ENCODE data around the gene PLEKHG3. TPM values are rescaled to one million over a fixed set of nuclear protein-coding genes. Genes with fewer than 3 reads are reported as not detected.
"Not testable (repeated sequence)": the region's sequence is repeated elsewhere in the genome, so short reads cannot be mapped to it uniquely, and the experiment has no call there.

PLEKHG3 gene
- 11.2 TPM for polyA plus RNA-seq (2013, experiment 1 of 2; ENCODE audit: insufficient read length)
- 15.1 TPM for polyA plus RNA-seq (2013, experiment 2 of 2; ENCODE audit: insufficient read length)

- peak; percentile 76 for DNase-seq
These were observed at the start of gene PLEKHG3 for GRCh38 chr14:64704143-64704742. PLEKHG3 (plus strand) TSS chr14:64704424; CDS start chr14:64727632, 23,208 bp downstream.

GRCh38 chr14:64654901-64655300 lies 49.3 kb upstream of the PLEKHG3 start:
- DNase-seq = no peak

DNA sequence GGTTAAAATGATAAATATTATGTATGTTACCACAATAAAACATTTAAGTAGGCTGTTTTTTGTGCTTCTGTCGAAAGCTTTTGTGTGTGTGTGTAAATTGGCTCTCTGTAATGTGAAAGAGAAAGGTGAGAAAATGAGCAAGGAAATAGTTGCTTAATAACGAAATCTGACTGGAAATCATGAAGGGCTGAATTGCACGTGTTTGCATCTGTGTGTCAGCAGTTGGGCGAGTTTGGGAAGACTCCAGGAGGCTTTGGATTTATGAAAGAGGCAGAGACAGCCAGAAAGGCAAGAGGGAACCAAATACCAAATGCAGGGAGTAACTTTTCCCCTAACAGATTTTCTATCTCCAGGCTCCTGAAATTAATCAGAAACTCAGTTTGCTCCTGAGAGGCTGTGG lies 47.2 kb upstream of the PLEKHG3 start:
- DNase-seq = peak; percentile 93

DNA sequence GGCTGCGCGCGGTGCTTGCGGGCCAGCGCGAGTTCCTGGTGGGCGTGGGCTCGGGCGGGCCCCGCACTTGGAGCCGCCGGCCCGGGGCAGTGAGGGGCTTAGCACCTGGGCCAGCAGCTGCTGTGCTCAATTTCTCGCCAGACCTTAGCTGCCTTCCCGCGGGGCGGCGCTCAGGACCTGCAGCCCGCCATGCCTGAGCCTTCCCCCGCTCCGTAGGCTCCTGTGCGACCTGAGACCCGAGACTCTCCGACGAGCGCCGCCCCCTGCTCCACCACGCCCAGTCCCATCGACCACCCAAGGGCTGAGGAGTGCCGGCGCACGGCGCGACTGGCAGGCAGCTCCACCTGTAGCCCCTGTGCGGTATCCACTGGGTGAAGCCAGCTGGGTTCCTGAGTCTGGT lies 46.0 kb upstream of the PLEKHG3 start:
- DNase-seq = no peak

- DNase-seq = not testable (repeated sequence)
These were observed 45.4 kb upstream of the PLEKHG3 start for GRCh38 chr14:64658700-64659264.

DNA sequence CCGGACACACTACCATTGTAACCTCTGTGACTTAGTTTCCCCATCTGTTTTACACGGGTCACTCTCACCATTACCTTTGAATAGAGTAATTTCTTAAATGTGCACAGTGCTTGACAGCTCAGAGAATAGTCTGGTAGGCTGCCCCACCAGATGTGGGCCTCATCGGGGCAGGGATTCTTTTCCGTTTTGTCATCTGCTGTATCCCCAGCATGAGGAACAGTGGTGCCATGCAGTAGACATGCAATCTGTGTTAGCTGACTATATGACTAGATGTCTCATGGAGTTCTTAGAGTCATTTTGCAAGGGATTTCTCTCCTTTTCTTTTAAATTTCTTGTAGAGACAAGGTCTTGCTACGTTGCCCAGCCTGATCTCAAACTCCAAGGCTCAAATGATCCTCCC lies 44.9 kb upstream of the PLEKHG3 start:
- peak; percentile 73 for DNase-seq

DNA sequence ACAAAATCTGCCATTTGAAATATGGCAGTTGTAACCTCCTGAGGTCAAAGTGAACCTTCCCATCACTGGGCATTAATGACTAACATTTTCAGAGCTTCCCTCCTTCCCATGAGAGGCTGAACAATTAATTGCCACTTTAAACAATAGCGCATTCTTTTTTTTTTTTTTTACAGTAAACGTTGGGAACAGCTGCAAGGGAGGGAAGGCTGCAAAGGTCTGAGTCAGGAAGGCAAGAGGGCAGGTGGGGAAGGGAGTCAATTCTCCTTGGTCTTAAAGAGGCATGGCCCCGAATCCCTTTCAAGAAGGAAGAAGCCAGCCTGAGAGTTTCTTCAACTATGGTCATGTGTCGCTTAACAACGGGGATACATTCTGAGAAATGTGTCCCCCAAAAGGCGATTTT lies 41.0 kb upstream of the PLEKHG3 start:
- DNase-seq = no peak

GRCh38 chr14:64671591-64671990 lies 32.6 kb upstream of the PLEKHG3 start:
- DNase-seq = peak; percentile 73

DNA sequence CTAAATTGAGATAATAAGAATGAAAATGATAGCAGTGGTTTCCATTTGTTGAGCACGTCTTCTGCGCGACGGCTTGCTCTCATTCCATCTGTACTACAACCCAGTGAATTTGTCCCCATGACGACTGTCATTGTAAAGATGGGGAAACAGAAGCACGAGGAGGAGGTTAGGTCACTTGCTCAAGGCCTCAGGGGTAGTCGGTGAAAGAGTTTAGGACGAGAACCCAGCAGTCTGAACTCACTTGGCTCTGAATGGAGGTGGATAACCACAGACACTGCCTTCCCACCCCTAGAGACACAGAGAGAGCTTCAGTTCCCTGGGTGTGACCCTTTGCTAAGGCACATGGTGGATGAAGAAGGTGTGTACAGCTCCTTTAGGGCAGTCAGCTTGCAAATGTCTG lies 30.9 kb upstream of the PLEKHG3 start:
- DNase-seq = no peak

DNA sequence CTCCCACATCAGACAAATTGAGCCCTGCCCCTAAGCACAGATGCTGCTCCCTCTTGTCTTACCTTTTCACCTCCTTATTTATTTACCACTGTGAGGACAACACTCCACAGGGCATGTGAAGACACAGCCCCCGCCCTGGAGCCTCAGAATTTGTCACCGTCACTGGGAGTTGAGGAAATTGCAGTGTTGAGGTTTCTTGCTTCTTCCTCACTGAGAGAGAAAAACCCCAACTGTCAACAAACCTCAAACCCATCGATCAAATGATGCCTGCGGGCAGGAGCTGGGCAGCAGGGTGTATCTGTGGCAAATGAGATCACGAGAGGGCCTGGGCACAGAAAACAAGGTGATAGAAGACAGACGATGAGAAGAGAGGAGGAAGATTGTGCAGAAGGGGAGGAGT lies 30.5 kb upstream of the PLEKHG3 start:
- no peak for DNase-seq

DNA sequence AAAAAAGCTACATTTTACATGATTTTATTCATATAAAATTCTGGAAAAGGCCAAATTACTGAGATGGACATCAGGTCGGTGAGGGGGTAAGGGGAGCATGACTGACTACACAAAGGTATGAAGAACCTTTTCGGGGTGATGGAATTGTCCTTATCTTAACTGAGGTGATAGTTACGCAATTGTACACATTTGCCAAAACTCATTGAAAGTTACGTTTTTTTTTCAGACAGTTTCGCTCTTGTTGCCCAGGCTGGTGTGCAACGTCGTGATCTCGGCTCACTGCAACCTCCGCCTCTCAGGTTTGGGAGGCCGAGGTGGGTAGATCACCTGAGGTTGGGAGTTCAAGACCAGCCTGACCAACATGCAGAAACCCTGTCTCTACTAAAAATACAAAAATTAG lies 29.4 kb upstream of the PLEKHG3 start:
- DNase-seq = no peak

DNA sequence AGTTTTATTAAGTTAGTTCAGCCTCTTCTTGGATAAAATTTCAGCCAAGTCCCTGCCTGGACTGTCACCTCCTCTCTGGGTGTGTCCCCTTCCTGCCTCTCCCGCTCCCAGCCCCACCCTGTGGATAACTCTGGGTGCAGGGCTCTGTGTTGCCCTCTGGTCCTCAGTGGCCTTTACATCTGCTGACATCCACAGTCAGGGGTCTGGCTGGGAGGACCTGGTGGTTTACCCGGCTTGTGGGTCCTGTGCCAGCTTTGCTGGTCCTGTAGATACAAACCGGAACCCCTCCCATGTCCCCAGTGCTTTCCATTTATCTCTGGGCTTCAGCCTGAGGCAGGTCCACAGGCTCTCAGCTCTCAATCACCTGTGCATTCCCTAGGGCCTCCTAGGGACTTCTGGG lies 28.9 kb upstream of the PLEKHG3 start:
- DNase-seq = no peak

DNA sequence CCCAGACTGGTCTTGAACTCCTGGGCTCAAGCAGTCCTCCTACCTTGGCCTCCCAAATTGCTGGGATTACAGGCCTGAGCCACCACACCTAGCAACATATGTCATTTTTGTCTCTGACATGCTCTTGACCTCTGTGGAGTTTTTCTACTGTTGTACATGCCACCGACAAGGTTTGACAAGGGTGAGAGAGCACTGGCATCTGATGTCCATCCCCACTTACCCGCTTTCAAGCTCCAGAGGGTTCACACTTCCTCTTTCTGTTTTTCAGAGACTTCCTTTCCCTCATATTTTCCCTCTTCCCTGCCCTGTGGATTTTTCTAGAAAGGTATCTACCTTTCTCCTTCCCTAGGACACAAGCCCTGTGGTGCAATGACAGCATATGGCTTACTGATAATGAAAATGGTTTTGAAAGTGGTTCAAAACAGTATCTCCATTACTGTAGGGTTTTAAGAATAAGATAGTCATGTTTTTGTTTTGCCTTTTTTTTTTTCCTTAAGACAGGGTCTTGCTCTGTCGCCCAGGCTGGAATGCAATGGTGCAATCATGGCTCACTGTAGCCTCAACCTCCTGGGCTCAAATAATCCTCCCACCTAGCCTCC lies 27.7 kb upstream of the PLEKHG3 start:
- no peak for DNase-seq

DNA sequence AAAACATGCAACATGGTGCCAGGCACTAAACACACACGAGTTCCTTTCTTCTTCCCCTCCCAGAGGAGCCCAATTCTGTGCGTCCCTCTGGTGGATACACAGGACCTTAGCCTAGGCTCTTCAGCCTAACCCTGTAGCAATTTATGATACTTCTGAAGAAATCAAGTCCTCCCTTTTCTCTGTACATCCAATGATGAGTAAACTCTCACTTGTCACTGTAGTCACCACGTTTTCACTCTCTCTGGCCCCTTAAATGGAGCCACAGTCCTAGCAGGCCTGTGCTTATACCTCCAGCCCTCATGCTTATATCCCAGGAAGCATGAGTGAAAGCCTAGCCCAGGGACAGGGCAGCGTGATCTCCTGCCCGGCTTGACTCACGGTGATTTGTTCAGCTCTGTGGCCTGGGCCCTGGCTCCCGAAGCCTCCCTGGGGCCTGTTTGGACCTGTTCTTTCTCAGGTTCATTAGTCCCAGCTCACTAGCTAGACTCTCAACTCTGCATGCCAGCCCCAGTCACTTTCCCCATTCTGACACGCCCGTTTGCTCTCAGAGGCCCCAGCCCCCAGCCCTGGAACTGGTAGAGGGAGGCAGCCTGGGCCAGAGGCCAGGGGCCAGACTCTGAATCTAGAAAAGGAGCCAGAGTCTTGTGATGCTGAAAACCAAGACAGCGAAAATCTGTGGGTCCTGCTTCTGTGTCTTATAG lies 24.1 kb upstream of the PLEKHG3 start:
- DNase-seq = no peak

GRCh38 chr14:64680714-64681065 lies 23.5 kb upstream of the PLEKHG3 start:
- DNase-seq = no peak

- DNase-seq = peak; percentile 57
These were observed 22.2 kb upstream of the PLEKHG3 start for GRCh38 chr14:64681796-64682710.

DNA sequence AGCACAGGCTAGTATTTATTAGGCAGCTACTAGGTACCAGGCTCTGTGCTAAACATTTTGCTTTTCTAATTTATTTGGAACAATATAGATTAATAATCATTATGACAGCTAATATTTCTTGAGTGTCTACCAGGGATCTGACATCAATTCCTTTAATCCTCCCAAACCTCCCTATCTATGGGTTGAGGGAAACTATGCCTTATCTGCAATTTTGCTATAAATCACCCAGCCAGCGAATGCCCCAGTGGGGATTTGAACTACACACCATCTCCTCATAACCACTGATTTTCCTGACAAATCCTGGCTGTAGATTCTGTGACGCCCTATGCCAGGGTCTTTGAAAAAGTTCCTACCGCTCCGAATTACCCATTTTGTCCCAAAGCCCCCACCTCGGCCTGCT lies 21.4 kb upstream of the PLEKHG3 start:
- no peak for DNase-seq

GRCh38 chr14:64683264-64683663 lies 21.0 kb upstream of the PLEKHG3 start:
- DNase-seq = no peak

DNA sequence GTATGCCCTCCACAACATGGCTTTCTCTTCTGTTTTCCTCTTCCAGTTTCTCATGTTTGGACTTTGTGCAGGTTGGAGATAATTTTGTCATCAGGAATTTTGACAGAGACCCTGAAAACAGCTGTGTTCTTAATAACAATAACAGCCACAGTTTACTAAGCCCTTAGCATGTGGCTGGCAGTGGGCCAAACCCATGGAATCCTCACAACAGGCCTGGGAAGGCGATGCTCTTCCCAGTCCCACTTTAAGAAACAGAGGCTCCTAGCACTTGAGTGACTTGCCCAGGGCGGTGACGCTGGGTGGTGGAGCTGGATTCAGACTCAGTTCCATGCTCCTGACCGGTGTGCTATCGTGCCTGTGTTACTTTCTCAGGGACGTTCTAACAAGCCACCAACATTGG lies 20.1 kb upstream of the PLEKHG3 start:
- peak; percentile 66 for DNase-seq

GRCh38 chr14:64685371-64686281 lies 18.6 kb upstream of the PLEKHG3 start:
- DNase-seq = no peak

DNA sequence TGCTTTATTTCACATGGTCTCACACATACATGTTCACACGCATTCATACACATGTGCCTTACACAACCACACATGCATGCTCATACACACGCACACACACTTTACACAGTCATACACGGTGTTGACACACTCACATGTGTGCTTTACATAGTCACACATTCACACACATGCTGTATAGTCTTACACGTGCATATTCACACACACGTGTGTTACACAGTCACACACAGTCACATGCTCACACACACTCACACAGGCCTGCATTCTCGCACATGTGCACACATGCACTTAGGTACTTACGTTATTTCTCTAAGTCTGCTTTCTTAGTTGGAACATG lies 18.0 kb upstream of the PLEKHG3 start:
- no peak for DNase-seq

- DNase-seq = no peak
These were observed 16.2 kb upstream of the PLEKHG3 start for GRCh38 chr14:64688031-64688430.
